ENCODE results near the gene COA8. TPM values are rescaled to one million over a fixed set of nuclear protein-coding genes. Genes with fewer than 3 reads are reported as not detected.

Gene COA8
- total and polyA plus RNA-seq, 9 of the 15 experiments (the other 6 are each of a cell fraction or from before 2014, with no cell fraction given) = 5.0 to 35.3 (median 25.7) TPM

DNA sequence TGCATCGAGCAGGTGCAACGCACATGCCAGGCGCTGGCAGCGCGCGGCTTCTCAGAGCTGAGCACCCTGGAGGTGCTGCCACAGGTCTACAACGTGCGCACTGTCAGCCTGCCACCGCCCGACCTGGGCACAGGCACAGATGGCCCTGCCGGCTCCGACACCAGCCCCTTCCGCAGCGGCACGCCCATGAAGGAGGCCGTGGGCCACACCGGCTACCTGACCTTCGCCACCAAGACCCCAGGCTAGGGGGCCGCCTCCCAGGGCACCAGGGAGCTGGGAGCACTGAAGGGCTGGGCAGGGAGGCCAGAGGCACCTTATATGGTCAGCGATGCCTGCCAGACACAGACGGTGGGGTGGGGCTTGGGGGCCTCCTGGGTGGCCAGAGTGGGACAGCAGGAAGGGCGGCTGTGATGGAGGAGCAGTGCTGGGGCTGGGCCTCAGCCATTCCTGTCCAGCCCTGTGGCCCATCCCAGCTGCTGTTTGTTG lies 28.1 kb upstream of the COA8 start (continued):
- TF ChIP-seq, protein P1, sequence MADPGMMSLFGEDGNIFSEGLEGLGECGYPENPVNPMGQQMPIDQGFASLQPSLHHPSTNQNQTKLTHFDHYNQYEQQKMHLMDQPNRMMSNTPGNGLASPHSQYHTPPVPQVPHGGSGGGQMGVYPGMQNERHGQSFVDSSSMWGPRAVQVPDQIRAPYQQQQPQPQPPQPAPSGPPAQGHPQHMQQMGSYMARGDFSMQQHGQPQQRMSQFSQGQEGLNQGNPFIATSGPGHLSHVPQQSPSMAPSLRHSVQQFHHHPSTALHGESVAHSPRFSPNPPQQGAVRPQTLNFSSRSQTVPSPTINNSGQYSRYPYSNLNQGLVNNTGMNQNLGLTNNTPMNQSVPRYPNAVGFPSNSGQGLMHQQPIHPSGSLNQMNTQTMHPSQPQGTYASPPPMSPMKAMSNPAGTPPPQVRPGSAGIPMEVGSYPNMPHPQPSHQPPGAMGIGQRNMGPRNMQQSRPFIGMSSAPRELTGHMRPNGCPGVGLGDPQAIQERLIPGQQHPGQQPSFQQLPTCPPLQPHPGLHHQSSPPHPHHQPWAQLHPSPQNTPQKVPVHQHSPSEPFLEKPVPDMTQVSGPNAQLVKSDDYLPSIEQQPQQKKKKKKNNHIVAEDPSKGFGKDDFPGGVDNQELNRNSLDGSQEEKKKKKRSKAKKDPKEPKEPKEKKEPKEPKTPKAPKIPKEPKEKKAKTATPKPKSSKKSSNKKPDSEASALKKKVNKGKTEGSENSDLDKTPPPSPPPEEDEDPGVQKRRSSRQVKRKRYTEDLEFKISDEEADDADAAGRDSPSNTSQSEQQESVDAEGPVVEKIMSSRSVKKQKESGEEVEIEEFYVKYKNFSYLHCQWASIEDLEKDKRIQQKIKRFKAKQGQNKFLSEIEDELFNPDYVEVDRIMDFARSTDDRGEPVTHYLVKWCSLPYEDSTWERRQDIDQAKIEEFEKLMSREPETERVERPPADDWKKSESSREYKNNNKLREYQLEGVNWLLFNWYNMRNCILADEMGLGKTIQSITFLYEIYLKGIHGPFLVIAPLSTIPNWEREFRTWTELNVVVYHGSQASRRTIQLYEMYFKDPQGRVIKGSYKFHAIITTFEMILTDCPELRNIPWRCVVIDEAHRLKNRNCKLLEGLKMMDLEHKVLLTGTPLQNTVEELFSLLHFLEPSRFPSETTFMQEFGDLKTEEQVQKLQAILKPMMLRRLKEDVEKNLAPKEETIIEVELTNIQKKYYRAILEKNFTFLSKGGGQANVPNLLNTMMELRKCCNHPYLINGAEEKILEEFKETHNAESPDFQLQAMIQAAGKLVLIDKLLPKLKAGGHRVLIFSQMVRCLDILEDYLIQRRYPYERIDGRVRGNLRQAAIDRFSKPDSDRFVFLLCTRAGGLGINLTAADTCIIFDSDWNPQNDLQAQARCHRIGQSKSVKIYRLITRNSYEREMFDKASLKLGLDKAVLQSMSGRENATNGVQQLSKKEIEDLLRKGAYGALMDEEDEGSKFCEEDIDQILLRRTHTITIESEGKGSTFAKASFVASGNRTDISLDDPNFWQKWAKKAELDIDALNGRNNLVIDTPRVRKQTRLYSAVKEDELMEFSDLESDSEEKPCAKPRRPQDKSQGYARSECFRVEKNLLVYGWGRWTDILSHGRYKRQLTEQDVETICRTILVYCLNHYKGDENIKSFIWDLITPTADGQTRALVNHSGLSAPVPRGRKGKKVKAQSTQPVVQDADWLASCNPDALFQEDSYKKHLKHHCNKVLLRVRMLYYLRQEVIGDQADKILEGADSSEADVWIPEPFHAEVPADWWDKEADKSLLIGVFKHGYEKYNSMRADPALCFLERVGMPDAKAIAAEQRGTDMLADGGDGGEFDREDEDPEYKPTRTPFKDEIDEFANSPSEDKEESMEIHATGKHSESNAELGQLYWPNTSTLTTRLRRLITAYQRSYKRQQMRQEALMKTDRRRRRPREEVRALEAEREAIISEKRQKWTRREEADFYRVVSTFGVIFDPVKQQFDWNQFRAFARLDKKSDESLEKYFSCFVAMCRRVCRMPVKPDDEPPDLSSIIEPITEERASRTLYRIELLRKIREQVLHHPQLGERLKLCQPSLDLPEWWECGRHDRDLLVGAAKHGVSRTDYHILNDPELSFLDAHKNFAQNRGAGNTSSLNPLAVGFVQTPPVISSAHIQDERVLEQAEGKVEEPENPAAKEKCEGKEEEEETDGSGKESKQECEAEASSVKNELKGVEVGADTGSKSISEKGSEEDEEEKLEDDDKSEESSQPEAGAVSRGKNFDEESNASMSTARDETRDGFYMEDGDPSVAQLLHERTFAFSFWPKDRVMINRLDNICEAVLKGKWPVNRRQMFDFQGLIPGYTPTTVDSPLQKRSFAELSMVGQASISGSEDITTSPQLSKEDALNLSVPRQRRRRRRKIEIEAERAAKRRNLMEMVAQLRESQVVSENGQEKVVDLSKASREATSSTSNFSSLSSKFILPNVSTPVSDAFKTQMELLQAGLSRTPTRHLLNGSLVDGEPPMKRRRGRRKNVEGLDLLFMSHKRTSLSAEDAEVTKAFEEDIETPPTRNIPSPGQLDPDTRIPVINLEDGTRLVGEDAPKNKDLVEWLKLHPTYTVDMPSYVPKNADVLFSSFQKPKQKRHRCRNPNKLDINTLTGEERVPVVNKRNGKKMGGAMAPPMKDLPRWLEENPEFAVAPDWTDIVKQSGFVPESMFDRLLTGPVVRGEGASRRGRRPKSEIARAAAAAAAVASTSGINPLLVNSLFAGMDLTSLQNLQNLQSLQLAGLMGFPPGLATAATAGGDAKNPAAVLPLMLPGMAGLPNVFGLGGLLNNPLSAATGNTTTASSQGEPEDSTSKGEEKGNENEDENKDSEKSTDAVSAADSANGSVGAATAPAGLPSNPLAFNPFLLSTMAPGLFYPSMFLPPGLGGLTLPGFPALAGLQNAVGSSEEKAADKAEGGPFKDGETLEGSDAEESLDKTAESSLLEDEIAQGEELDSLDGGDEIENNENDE (IDR thresholded peaks at IDR 0.05; ENCODE audit: low read depth, low read length) = no peak
- no peak for TF ChIP-seq TRIM24 (IDR thresholded peaks at IDR 0.05)
- TF ChIP-seq, protein P2, sequence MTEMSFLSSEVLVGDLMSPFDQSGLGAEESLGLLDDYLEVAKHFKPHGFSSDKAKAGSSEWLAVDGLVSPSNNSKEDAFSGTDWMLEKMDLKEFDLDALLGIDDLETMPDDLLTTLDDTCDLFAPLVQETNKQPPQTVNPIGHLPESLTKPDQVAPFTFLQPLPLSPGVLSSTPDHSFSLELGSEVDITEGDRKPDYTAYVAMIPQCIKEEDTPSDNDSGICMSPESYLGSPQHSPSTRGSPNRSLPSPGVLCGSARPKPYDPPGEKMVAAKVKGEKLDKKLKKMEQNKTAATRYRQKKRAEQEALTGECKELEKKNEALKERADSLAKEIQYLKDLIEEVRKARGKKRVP (CRISPR knock-in tag; IDR thresholded peaks at IDR 0.05) = no peak
- TF ChIP-seq HDAC6 (IDR thresholded peaks at IDR 0.05; ENCODE audit: low read depth, low read length) = no peak
- TF ChIP-seq, protein P3, sequence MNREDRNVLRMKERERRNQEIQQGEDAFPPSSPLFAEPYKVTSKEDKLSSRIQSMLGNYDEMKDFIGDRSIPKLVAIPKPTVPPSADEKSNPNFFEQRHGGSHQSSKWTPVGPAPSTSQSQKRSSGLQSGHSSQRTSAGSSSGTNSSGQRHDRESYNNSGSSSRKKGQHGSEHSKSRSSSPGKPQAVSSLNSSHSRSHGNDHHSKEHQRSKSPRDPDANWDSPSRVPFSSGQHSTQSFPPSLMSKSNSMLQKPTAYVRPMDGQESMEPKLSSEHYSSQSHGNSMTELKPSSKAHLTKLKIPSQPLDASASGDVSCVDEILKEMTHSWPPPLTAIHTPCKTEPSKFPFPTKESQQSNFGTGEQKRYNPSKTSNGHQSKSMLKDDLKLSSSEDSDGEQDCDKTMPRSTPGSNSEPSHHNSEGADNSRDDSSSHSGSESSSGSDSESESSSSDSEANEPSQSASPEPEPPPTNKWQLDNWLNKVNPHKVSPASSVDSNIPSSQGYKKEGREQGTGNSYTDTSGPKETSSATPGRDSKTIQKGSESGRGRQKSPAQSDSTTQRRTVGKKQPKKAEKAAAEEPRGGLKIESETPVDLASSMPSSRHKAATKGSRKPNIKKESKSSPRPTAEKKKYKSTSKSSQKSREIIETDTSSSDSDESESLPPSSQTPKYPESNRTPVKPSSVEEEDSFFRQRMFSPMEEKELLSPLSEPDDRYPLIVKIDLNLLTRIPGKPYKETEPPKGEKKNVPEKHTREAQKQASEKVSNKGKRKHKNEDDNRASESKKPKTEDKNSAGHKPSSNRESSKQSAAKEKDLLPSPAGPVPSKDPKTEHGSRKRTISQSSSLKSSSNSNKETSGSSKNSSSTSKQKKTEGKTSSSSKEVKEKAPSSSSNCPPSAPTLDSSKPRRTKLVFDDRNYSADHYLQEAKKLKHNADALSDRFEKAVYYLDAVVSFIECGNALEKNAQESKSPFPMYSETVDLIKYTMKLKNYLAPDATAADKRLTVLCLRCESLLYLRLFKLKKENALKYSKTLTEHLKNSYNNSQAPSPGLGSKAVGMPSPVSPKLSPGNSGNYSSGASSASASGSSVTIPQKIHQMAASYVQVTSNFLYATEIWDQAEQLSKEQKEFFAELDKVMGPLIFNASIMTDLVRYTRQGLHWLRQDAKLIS (CRISPR knock-in tag; IDR thresholded peaks at IDR 0.05) = no peak
- no peak for TF ChIP-seq EHMT2 (IDR thresholded peaks at IDR 0.05)
